Uterus (tissue), 4 donors: ENCODE data around the gene SYNRG. TPM values are rescaled to one million over a fixed set of nuclear protein-coding genes. Genes with fewer than 3 reads are reported as not detected.

Experiments used
- DNase-seq, 2 donors: peaks; one replicate each; pipeline ENCODE4 v3.0.0-alpha.2; 2019 to 2020
- H3K27ac ChIP-seq, 2 donors: fragments of 200-600 bp; sonication (generic); 1 replicate in 1 of 2; 2 replicates in 1 of 2; pipeline ENCODE4 v1.5.1; 2016 to 2018
- H3K27me3 ChIP-seq, 2 donors: fragments of 200-600 bp; sonication (generic); one replicate each; pipeline ENCODE4 v1.5.1; 2018 to 2019; ENCODE audit warnings: control low read depth in 1 of 2
- H3K36me3 ChIP-seq, 2 donors: fragments of 200-600 bp; sonication (generic); one replicate each; pipeline ENCODE4 v1.5.1; 2019; ENCODE audit warnings: control low read depth in 1 of 2
- H3K4me1 ChIP-seq, 2 donors: fragments of 200-600 bp; sonication (generic); one replicate each; pipeline ENCODE4 v1.5.1; 2018 to 2019; ENCODE audit warnings: control low read depth in 1 of 2
- H3K4me3 ChIP-seq, 2 donors: fragments of 200-600 bp; sonication (generic); 1 replicate in 1 of 2; 2 replicates in 1 of 2; pipeline ENCODE4 v1.5.1; 2018 to 2019; ENCODE audit warnings: mild to moderate bottlenecking in 1 of 2
- H3K9me3 ChIP-seq, 2 donors: fragments of 200-600 bp; sonication (generic); one replicate each; pipeline ENCODE4 v1.5.1; 2019; ENCODE audit warnings: control low read depth in 1 of 2
- CTCF ChIP-seq, 4 experiments: fragments of 200-600 bp in 2 of 4; fragments of 450-650 bp in 2 of 4; sonication (generic) in 2 of 4; IDR thresholded peaks; one replicate each; pipeline ENCODE4 v1.5.1; 2016 to 2019; ENCODE audit warnings: antibody characterized with exemption in 4 of 4, mild to moderate bottlenecking in 2 of 4, moderate library complexity in 1 of 4
- POLR2A ChIP-seq, 2 donors: fragments of 450-650 bp; IDR thresholded peaks; one replicate each; pipeline ENCODE4 v1.6.1; 2016; ENCODE audit warnings: antibody characterized with exemption in 2 of 2, mild to moderate bottlenecking in 1 of 2, moderate library complexity in 1 of 2
- intact Hi-C: fragments of 100-400 bp; cut with DNase I; formaldehyde crosslinking; loops from one replicate; pipeline ENCODE4 v1.15.1; 2023; ENCODE audit warnings: low total_unique reads
- total RNA-seq, 4 donors: library from RNA; depleted of rRNA in 3 of 4; stranded (reverse); fragments of >200 nt in 3 of 4; gene quantifications; one replicate each; pipeline versions ENCODE4 v1.1.0 to v1.2.4, GENCODE V29; 2014 to 2023
- donor health status: DM: yes; HTN: yes; CAD: no.

Gene SYNRG
- total RNA-seq, 4 donors from 2014 or later: 14.4 to 92.0 (median 41.6) TPM

- Histone ChIP-seq H3K27me3 (no peaks in the 10 kb centered on the region), H3K36me3 (no peaks in the 10 kb centered on the region), H3K27ac (peak overlapping the region; percentile 84 to 89), H3K4me1 (no peaks in the 10 kb centered on the region), H3K4me3 (peak overlapping the region; percentile 35 to 97), H3K9me3 (no peaks in the 10 kb centered on the region)
- peak in 1 of 2 donors; percentile 7 for TF ChIP-seq POLR2A (IDR thresholded peaks at IDR 0.05)
- TF ChIP-seq CTCF (IDR thresholded peaks at IDR 0.05): peak in 2 of 4 experiments; percentile 21 to 37
- intact Hi-C loops: no loop called here
- peak; percentile 52 to 66 for DNase-seq
Observed at GRCh38 chr17:37490022-37490587, 119.1 kb downstream of the SYNRG start.

GRCh38 chr17:37489197-37490001 lies 119.8 kb downstream of the SYNRG start, which contains the start of gene DUSP14:
Gene DUSP14 (plus strand): TSS chr17:37489891. CDS start chr17:37512273, 22,382 bp downstream.
- peak; percentile 69 to 83 for DNase-seq
- H3K36me3 ChIP-seq: no peaks in the 10 kb centered on the region
- peak within 1 kb of the TSS; percentile 88 to 97 for H3K4me3 ChIP-seq
- intact Hi-C loops: no loop called here
- H3K27me3 ChIP-seq: no peaks in the 10 kb centered on the region
- peak within 1 kb of the TSS; percentile 84 to 89 for H3K27ac ChIP-seq
- no peaks in the 10 kb centered on the region for H3K4me1 ChIP-seq
- no peaks in the 10 kb centered on the region for H3K9me3 ChIP-seq
- TF ChIP-seq CTCF (IDR thresholded peaks at IDR 0.05): no peak
- peak; percentile 72 to 86 for TF ChIP-seq POLR2A (IDR thresholded peaks at IDR 0.05)

GRCh38 chr17:37488607-37489196 lies 120.5 kb downstream of the SYNRG start:
- intact Hi-C loops: no loop called here
- Histone ChIP-seq H3K36me3 (no peaks in the 10 kb centered on the region), H3K27ac (peak overlapping the region; percentile 84 to 86), H3K9me3 (no peaks in the 10 kb centered on the region), H3K27me3 (no peaks in the 10 kb centered on the region), H3K4me3 (peak overlapping the region; percentile 88 to 97), H3K4me1 (no peaks in the 10 kb centered on the region)
- DNase-seq: peak; percentile 80 to 89
- TF ChIP-seq CTCF (IDR thresholded peaks at IDR 0.05): no peak
- peak in 1 of 2 donors; percentile 16 for TF ChIP-seq POLR2A (IDR thresholded peaks at IDR 0.05)

GRCh38 chr17:37488009-37488604 lies 121.1 kb downstream of the SYNRG start:
- Histone ChIP-seq H3K9me3 (no peaks in the 10 kb centered on the region), H3K27me3 (no peaks in the 10 kb centered on the region), H3K36me3 (no peaks in the 10 kb centered on the region), H3K4me1 (no peaks in the 10 kb centered on the region), H3K4me3 (peak overlapping the region in 1 of 2 donors; percentile 97), H3K27ac (peak overlapping the region; percentile 84 to 86)
- intact Hi-C loops: no loop called here
- no peak for TF ChIP-seq CTCF (IDR thresholded peaks at IDR 0.05)
- DNase-seq: no peak
